Measurements from ENCODE around the gene SLC2A5.
"Not testable (repeated sequence)": the region's sequence is repeated elsewhere in the genome, so short reads cannot be mapped to it uniquely, and the experiment has no call there.

The SLC2A5 gene

GRCh38 chr1:9004031-9004699 is 65.3 kb downstream of the SLC2A5 start:
- no peak overlapping the region for H3K4me3 Mint-ChIP-seq

GRCh38 chr1:9002215-9002560 is 67.2 kb downstream of the SLC2A5 start:
- not testable (repeated sequence) for H3K4me3 Mint-ChIP-seq; H3K27ac Mint-ChIP-seq; H3K9me3 Mint-ChIP-seq; H3K36me3 Mint-ChIP-seq (ENCODE audit: low read depth)
- H3K27me3 Mint-ChIP-seq (ENCODE audit: low read depth): peaks cover 16% of the 10 kb centered on the region
- peaks cover 12% of the 10 kb centered on the region for H3K4me1 Mint-ChIP-seq (ENCODE audit: low read depth)

More at GRCh38 chr1:9004031-9004699, 65.3 kb downstream of the SLC2A5 start:
- Mint-ChIP-seq H3K27ac (no peak overlapping the region), H3K9me3 (no peaks in the 10 kb centered on the region), H3K4me1 (ENCODE audit: low read depth) (peaks cover 14% of the 10 kb centered on the region), H3K27me3 (ENCODE audit: low read depth) (peaks cover 12% of the 10 kb centered on the region), H3K36me3 (ENCODE audit: low read depth) (no peaks in the 10 kb centered on the region)

- not testable (repeated sequence) for H3K27ac Mint-ChIP-seq; H3K4me3 Mint-ChIP-seq; H3K9me3 Mint-ChIP-seq; H3K36me3 Mint-ChIP-seq (ENCODE audit: low read depth)
- Mint-ChIP-seq H3K4me1 (ENCODE audit: low read depth) (peaks cover 12% of the 10 kb centered on the region), H3K27me3 (ENCODE audit: low read depth) (peaks cover 16% of the 10 kb centered on the region)
Observed at GRCh38 chr1:9001534-9002214, 67.8 kb downstream of the SLC2A5 start.

GRCh38 chr1:8993962-8994675 is 75.3 kb downstream of the SLC2A5 start:
- Mint-ChIP-seq H3K27me3 (ENCODE audit: low read depth) (peaks cover 12% of the 10 kb centered on the region), H3K4me1 (ENCODE audit: low read depth) (peaks cover 22% of the 10 kb centered on the region)
- not testable (repeated sequence) for H3K4me3 Mint-ChIP-seq; H3K36me3 Mint-ChIP-seq (ENCODE audit: low read depth); H3K9me3 Mint-ChIP-seq; H3K27ac Mint-ChIP-seq

GRCh38 chr1:8992936-8993687 is 76.3 kb downstream of the SLC2A5 start:
- peaks cover 9% of the 10 kb centered on the region for H3K9me3 Mint-ChIP-seq
- H3K4me3 Mint-ChIP-seq: no peak overlapping the region
- peak overlapping the region; percentile 24 for H3K27ac Mint-ChIP-seq
- H3K27me3 Mint-ChIP-seq (ENCODE audit: low read depth): peaks cover 5% of the 10 kb centered on the region
- peaks cover 5% of the 10 kb centered on the region for H3K36me3 Mint-ChIP-seq (ENCODE audit: low read depth)
- H3K4me1 Mint-ChIP-seq (ENCODE audit: low read depth): peaks cover 24% of the 10 kb centered on the region

- Mint-ChIP-seq H3K27me3 (ENCODE audit: low read depth) (no peaks in the 10 kb centered on the region), H3K9me3 (peaks cover 9% of the 10 kb centered on the region), H3K36me3 (ENCODE audit: low read depth) (peaks cover 5% of the 10 kb centered on the region), H3K4me1 (ENCODE audit: low read depth) (peaks cover 38% of the 10 kb centered on the region), H3K4me3 (peak overlapping the region; percentile 7), H3K27ac (peak overlapping the region; percentile 57)
Observed at GRCh38 chr1:8989821-8990220, 79.6 kb downstream of the SLC2A5 start.

GRCh38 chr1:8989061-8989460 is 80.4 kb downstream of the SLC2A5 start:
- peaks cover 5% of the 10 kb centered on the region for H3K36me3 Mint-ChIP-seq (ENCODE audit: low read depth)

GRCh38 chr1:8988618-8988967 is 80.8 kb downstream of the SLC2A5 start:
- Mint-ChIP-seq H3K4me3 (no peak overlapping the region), H3K27me3 (ENCODE audit: low read depth) (no peaks in the 10 kb centered on the region), H3K27ac (no peak overlapping the region), H3K36me3 (ENCODE audit: low read depth) (peaks cover 5% of the 10 kb centered on the region), H3K4me1 (ENCODE audit: low read depth) (peaks cover 45% of the 10 kb centered on the region), H3K9me3 (peaks cover 9% of the 10 kb centered on the region)

More at GRCh38 chr1:8989061-8989460, 80.4 kb downstream of the SLC2A5 start:
- Mint-ChIP-seq H3K4me1 (ENCODE audit: low read depth) (peaks cover 41% of the 10 kb centered on the region), H3K27me3 (ENCODE audit: low read depth) (no peaks in the 10 kb centered on the region), H3K27ac (no peak overlapping the region), H3K9me3 (peaks cover 9% of the 10 kb centered on the region), H3K4me3 (no peak overlapping the region)

- Mint-ChIP-seq H3K27me3 (ENCODE audit: low read depth) (no peaks in the 10 kb centered on the region), H3K4me1 (ENCODE audit: low read depth) (peaks cover 48% of the 10 kb centered on the region), H3K9me3 (peaks cover 7% of the 10 kb centered on the region), H3K27ac (peak overlapping the region; percentile 92), H3K36me3 (ENCODE audit: low read depth) (peaks cover 5% of the 10 kb centered on the region), H3K4me3 (peak overlapping the region; percentile 64)
Observed at GRCh38 chr1:8987881-8988617, 81.4 kb downstream of the SLC2A5 start.

GRCh38 chr1:8986814-8987190 is 82.6 kb downstream of the SLC2A5 start:
- peak overlapping the region; percentile 81 for H3K4me3 Mint-ChIP-seq
- H3K27me3 Mint-ChIP-seq (ENCODE audit: low read depth): no peaks in the 10 kb centered on the region
- peaks cover under 1% of the 10 kb centered on the region for H3K36me3 Mint-ChIP-seq (ENCODE audit: low read depth)
- peak overlapping the region; percentile 91 for H3K27ac Mint-ChIP-seq
- H3K9me3 Mint-ChIP-seq: no peaks in the 10 kb centered on the region
- peaks cover 45% of the 10 kb centered on the region for H3K4me1 Mint-ChIP-seq (ENCODE audit: low read depth)

- H3K27ac Mint-ChIP-seq: peak overlapping the region; percentile 91
- no peaks in the 10 kb centered on the region for H3K27me3 Mint-ChIP-seq (ENCODE audit: low read depth)
- H3K36me3 Mint-ChIP-seq (ENCODE audit: low read depth): no peaks in the 10 kb centered on the region
- H3K4me3 Mint-ChIP-seq: peak overlapping the region; percentile 81
- H3K4me1 Mint-ChIP-seq (ENCODE audit: low read depth): peaks cover 40% of the 10 kb centered on the region
- H3K9me3 Mint-ChIP-seq: no peaks in the 10 kb centered on the region
Observed at GRCh38 chr1:8985915-8986813, 83.3 kb downstream of the SLC2A5 start.
